H1 (cell line): Measurements from ENCODE around the gene ANAPC7. TPM values are rescaled to one million over a fixed set of nuclear protein-coding genes. Genes with fewer than 3 reads are reported as not detected.

ENCODE experiments used
- CTCF ChIA-PET: fragments of 300-600 bp; sonication (Branson Sonifier 250); formaldehyde crosslinking; loops from one replicate; lab custom pipeline; 2021; ENCODE audit not compliant: partially characterized antibody; lab: Charles Lee
- POLR2A ChIA-PET: fragments of 300-600 bp; sonication (Branson Sonifier 250); formaldehyde crosslinking; loops from one replicate; lab custom pipeline; 2021; ENCODE audit warnings: inconsistent platforms; ENCODE audit not compliant: partially characterized antibody; lab: Charles Lee
- DNase-seq, 2 experiments: peaks; one replicate each; pipeline versions ENCODE4 v3.0.0 to v3.0.0-alpha.2; 2010 to 2022; ENCODE audit warnings: low spot score in 2 of 2, low read depth in 1 of 2, mixed read lengths in 1 of 2
- FAIRE-seq: peaks from 2 replicates; lab custom pipeline; 2011; peaks lifted over from hg19 to GRCh38; lab: Jason Lieb, UNC
- H2AFZ ChIP-seq: 2 replicates; pipeline ENCODE4 v1.8.1; 2012; ENCODE audit warnings: low read length, inconsistent platforms
- H2AK5ac ChIP-seq: 2 replicates; pipeline ENCODE4 v1.6.1; 2013; ENCODE audit warnings: low read depth, low read length
- H2BK120ac ChIP-seq: replicated peaks from 2 replicates; pipeline ENCODE3; 2013; ENCODE audit warnings: low read depth, low read length, inconsistent platforms
- H2BK12ac ChIP-seq: 2 replicates; pipeline ENCODE4 v1.6.1; 2013; ENCODE audit warnings: low read depth, low read length
- H2BK15ac ChIP-seq: 2 replicates; pipeline ENCODE4 v1.6.1; 2013; ENCODE audit warnings: low read length
- H2BK20ac ChIP-seq: 2 replicates; pipeline ENCODE4 v1.6.1; 2013; ENCODE audit warnings: low read length
- H2BK5ac ChIP-seq: 2 replicates; pipeline ENCODE4 v1.6.1; 2013; ENCODE audit warnings: low read depth, low read length
- H3K14ac ChIP-seq: 2 replicates; pipeline ENCODE4 v1.6.1; 2013; ENCODE audit warnings: inconsistent platforms; ENCODE audit not compliant: insufficient read length
- H3K18ac ChIP-seq: 2 replicates; pipeline ENCODE4 v1.6.1; 2013; ENCODE audit warnings: low read length; ENCODE audit errors: extremely low read depth
- H3K23ac ChIP-seq: 2 replicates; pipeline ENCODE4 v1.6.1; 2013; ENCODE audit warnings: inconsistent platforms; ENCODE audit not compliant: insufficient read length
- H3K23me2 ChIP-seq: 2 replicates; pipeline ENCODE4 v1.6.1; 2013; ENCODE audit warnings: low read depth, low read length
- H3K27ac ChIP-seq: 2 replicates; pipeline ENCODE4 v1.6.1; 2011; ENCODE audit warnings: low read depth, low read length, inconsistent platforms
- H3K27me3 ChIP-seq, 4 experiments: replicated peaks in 1 of 4; 1 replicate in 1 of 4; 2 replicates in 3 of 4; pipeline versions ENCODE4 v1.6.1 to v1.8.1; 2011 to 2013; ENCODE audit warnings: low read length in 3 of 4, mild to moderate bottlenecking in 3 of 4, inconsistent platforms in 2 of 4, mixed read lengths in 2 of 4, moderate library complexity in 1 of 4; ENCODE audit not compliant: control insufficient read depth in 3 of 4, insufficient read depth in 3 of 4; ENCODE audit errors: extremely low read depth in 1 of 4
- H3K36me3 ChIP-seq, 4 experiments: 2 replicates each; pipeline versions ENCODE4 v1.6.1 to v1.8.1; 2011 to 2013; ENCODE audit warnings: mild to moderate bottlenecking in 4 of 4, low read length in 3 of 4, moderate library complexity in 2 of 4, control low read depth in 1 of 4, inconsistent platforms in 1 of 4; ENCODE audit not compliant: insufficient read depth in 4 of 4, control insufficient read depth in 2 of 4
- H3K4ac ChIP-seq: replicated peaks from 2 replicates; pipeline ENCODE3; 2013; ENCODE audit warnings: low read length, low read depth, mixed read lengths, inconsistent platforms; ENCODE audit not compliant: insufficient read length
- H3K4me1 ChIP-seq, 4 experiments: replicated peaks in 1 of 4; 1 replicate in 1 of 4; 2 replicates in 3 of 4; pipeline versions ENCODE4 v1.6.1 to v1.8.1; 2011 to 2013; ENCODE audit warnings: low read length in 3 of 4, inconsistent platforms in 2 of 4, mixed read lengths in 1 of 4; ENCODE audit not compliant: insufficient read depth in 4 of 4, control insufficient read depth in 3 of 4
- H3K4me2 ChIP-seq, 2 experiments: 2 replicates each; pipeline versions ENCODE4 v1.6.1 to v1.8.1; 2011 to 2013; ENCODE audit warnings: low read depth in 2 of 2, low read length in 2 of 2, control low read depth in 1 of 2, inconsistent platforms in 1 of 2, mild to moderate bottlenecking in 1 of 2; ENCODE audit not compliant: insufficient read depth in 1 of 2
- H3K4me3 ChIP-seq, 4 experiments: fragments of 200-600, 300-600 bp in 1 of 4; sonication (generic), shearing (Covaris generic), sonication (Bioruptor Twin) in 1 of 4; 2 replicates each; pipeline versions ENCODE4 v1.5.1 to v1.8.1; 2011 to 2016; ENCODE audit warnings: low read length in 4 of 4, low read depth in 3 of 4, control low read depth in 2 of 4, inconsistent platforms in 2 of 4, mild to moderate bottlenecking in 2 of 4, mixed read lengths in 1 of 4, moderate library complexity in 1 of 4; ENCODE audit not compliant: insufficient read depth in 2 of 4; ENCODE audit errors: extremely low read depth in 1 of 4
- H3K56ac ChIP-seq: replicated peaks from 2 replicates; pipeline ENCODE3; 2013; ENCODE audit warnings: low read depth, mild to moderate bottlenecking, mixed read lengths, low read length, inconsistent platforms; ENCODE audit not compliant: insufficient read length
- H3K79me1 ChIP-seq: 2 replicates; pipeline ENCODE4 v1.6.1; 2013; ENCODE audit warnings: low read depth, low read length, control low read depth
- H3K79me2 ChIP-seq, 2 experiments: 2 replicates each; pipeline versions ENCODE4 v1.6.1 to v1.8.1; 2012 to 2013; ENCODE audit warnings: low read length in 2 of 2, mild to moderate bottlenecking in 2 of 2, inconsistent platforms in 1 of 2; ENCODE audit not compliant: insufficient read depth in 2 of 2, control insufficient read depth in 1 of 2
- H3K9ac ChIP-seq, 4 experiments: replicated peaks in 1 of 4; 1 replicate in 1 of 4; 2 replicates in 3 of 4; pipeline versions ENCODE4 v1.6.1 to v1.8.1; 2011 to 2013; ENCODE audit warnings: low read depth in 3 of 4, low read length in 3 of 4, control low read depth in 2 of 4, mild to moderate bottlenecking in 2 of 4, moderate library complexity in 2 of 4, inconsistent platforms in 1 of 4; ENCODE audit errors: extremely low read depth in 1 of 4
- H3K9me3 ChIP-seq, 2 experiments: 2 replicates each; pipeline versions ENCODE4 v1.6.1 to v1.8.1; 2012 to 2013; ENCODE audit warnings: mild to moderate bottlenecking in 2 of 2, moderate library complexity in 2 of 2, control low read depth in 1 of 2, inconsistent platforms in 1 of 2, low read depth in 1 of 2, low read length in 1 of 2, mixed read lengths in 1 of 2; ENCODE audit not compliant: insufficient read depth in 2 of 2
- H4K20me1 ChIP-seq, 2 experiments: replicated peaks in 1 of 2; 2 replicates each; pipeline versions ENCODE3 to v1.8.1; 2011 to 2013; ENCODE audit warnings: inconsistent platforms in 2 of 2, low read length in 2 of 2, mild to moderate bottlenecking in 1 of 2; ENCODE audit not compliant: insufficient read depth in 2 of 2, control insufficient read depth in 1 of 2
- H4K5ac ChIP-seq: 2 replicates; pipeline ENCODE4 v1.6.1; 2013; ENCODE audit warnings: low read length, low read depth, mixed read lengths, inconsistent platforms; ENCODE audit not compliant: insufficient read length
- H4K8ac ChIP-seq: 2 replicates; pipeline ENCODE4 v1.8.0; 2013; ENCODE audit warnings: mild to moderate bottlenecking, moderate library complexity, low read length, inconsistent platforms; ENCODE audit not compliant: insufficient read depth; ENCODE audit errors: extremely low read depth
- H4K91ac ChIP-seq: replicated peaks from 2 replicates; pipeline ENCODE3; 2013; ENCODE audit warnings: low read length, mixed read lengths, inconsistent platforms; ENCODE audit not compliant: insufficient read length
- CTCF ChIP-seq, 3 experiments: IDR thresholded peaks; 1 replicate in 2 of 3; 2 replicates in 1 of 3; pipeline versions ENCODE4 v1.5.1 to v1.6.1; 2011; ENCODE audit warnings: low read length in 3 of 3, mild to moderate bottlenecking in 3 of 3, inconsistent platforms in 2 of 3, low read depth in 1 of 3, moderate library complexity in 1 of 3; ENCODE audit not compliant: insufficient read depth in 1 of 3; ENCODE audit errors: control extremely low read depth in 1 of 3
- EGR1 ChIP-seq: IDR thresholded peaks from 2 replicates; pipeline ENCODE4 v1.6.1; 2011; ENCODE audit warnings: low read depth, low read length, borderline replicate concordance
- FOSL1 ChIP-seq: IDR thresholded peaks from 2 replicates; pipeline ENCODE4 v1.6.1; 2011; ENCODE audit warnings: mild to moderate bottlenecking, low read depth, low read length, moderate library complexity; ENCODE audit not compliant: insufficient read depth
- HDAC2 ChIP-seq, 2 experiments: fragments of 300-600 bp in 1 of 2; sonication (generic) in 1 of 2; IDR thresholded peaks; 2 replicates each; pipeline ENCODE4 v1.6.1; 2011 to 2012; ENCODE audit warnings: low read depth in 2 of 2, low read length in 2 of 2, mild to moderate bottlenecking in 2 of 2, moderate library complexity in 2 of 2, borderline replicate concordance in 1 of 2, inconsistent platforms in 1 of 2
- KDM1A ChIP-seq: fragments of 200-600, 300-600 bp; sonication (generic); IDR thresholded peaks from 2 replicates; pipeline ENCODE4 v1.7.1; 2016; ENCODE audit warnings: mild to moderate bottlenecking, low read length, borderline replicate concordance
- NRF1 ChIP-seq: IDR thresholded peaks from 2 replicates; pipeline ENCODE4 v1.6.1; 2011; ENCODE audit warnings: mild to moderate bottlenecking, low read depth, low read length, improper control_type of control experiment
- POLR2A ChIP-seq, 2 experiments: IDR thresholded peaks; 1 replicate in 1 of 2; 2 replicates in 1 of 2; pipeline ENCODE4 v1.6.1; 2011; ENCODE audit warnings: low read depth in 2 of 2, low read length in 2 of 2, mild to moderate bottlenecking in 2 of 2; ENCODE audit errors: control extremely low read depth in 1 of 2
- SP2 ChIP-seq: IDR thresholded peaks from 2 replicates; pipeline ENCODE4 v1.6.1; 2012; ENCODE audit warnings: mild to moderate bottlenecking, low read length, inconsistent platforms
- SUZ12 ChIP-seq: fragments of 200-600 bp; sonication (generic); IDR thresholded peaks from 2 replicates; pipeline ENCODE4 v1.6.1; 2012; ENCODE audit warnings: mild to moderate bottlenecking, inconsistent platforms, low read length, moderate library complexity, mixed read lengths
- WGBS, 2 experiments: shearing (Covaris generic) in 1 of 2; methylation state at CpG; one replicate each; pipeline versions ENCODE4 v1.1.6 to v1.1.7; 2013 to 2015; ENCODE audit warnings: low lambda C conversion rate in 2 of 2, mixed read lengths in 2 of 2, inconsistent platforms in 1 of 2, low coverage in 1 of 2, missing lambda C conversion rate in 1 of 2; ENCODE audit not compliant: insufficient replicate concordance in 2 of 2, insufficient coverage in 1 of 2, insufficient read length in 1 of 2; ENCODE audit errors: extremely low coverage in 1 of 2, missing lambda C conversion rate in 1 of 2; 5-methylcytosine and 5-hydroxymethylcytosine counted together
- polyA plus RNA-seq, 7 experiments: library from polyadenylated mRNA; depleted of rRNA in 3 of 7; stranded (reverse) in 5 of 7; unstranded in 2 of 7; fragments of >200 nt in 5 of 7; fragments of 200-250 nt in 2 of 7; gene quantifications; 1 replicate in 5 of 7; 2 replicates in 1 of 7; 4 replicates in 1 of 7; pipeline versions ENCODE4 v1.2.1 to v1.2.3, GENCODE V29; 2011 to 2013; ENCODE audit warnings: missing spikeins in 2 of 7, mixed read lengths in 2 of 7
- total RNA-seq: library from RNA; stranded (reverse); fragmentation: NEBNext Ultra II Directional; extraction: Animal tissue kit (Norgen Biotek cat#: 25700); gene quantifications from 2 replicates; pipeline ENCODE4 v1.2.1, GENCODE V29; 2021

The ANAPC7 gene
- total and polyA plus RNA-seq, 2 of the 8 experiments (the other 6 are each of a cell fraction or from before 2014, with no cell fraction given) = 72.8 to 105 TPM

DNA sequence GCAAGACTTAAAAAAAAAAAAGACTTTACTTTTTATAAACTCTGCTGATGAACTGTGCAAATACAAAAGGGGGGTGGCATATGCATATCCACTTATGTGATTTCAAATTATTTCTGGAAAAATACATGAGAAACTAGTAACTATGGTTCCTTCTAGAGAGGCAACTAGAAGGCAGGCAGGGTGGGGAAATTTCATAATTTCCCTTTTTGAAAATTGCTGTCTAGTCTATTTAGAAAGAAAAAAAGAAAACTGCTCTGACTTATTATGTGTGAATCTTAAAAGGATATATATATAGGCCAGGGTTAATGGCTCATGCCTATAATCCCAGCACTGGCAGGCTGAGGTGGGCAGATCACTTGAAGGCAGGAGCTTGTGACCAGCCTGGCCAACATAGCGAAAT, 42.3 kb downstream of the ANAPC7 start:
- Histone ChIP-seq H3K36me3 (no peaks in the 10 kb centered on the region), H3K9me3 (no peaks in the 10 kb centered on the region), H3K4me1 (no peaks in the 10 kb centered on the region), H3K56ac (no peak overlapping the region), H3K4me3 (no peak overlapping the region), H3K27ac (no peak overlapping the region), H2BK5ac (no peak overlapping the region), H3K27me3 (no peaks in the 10 kb centered on the region), H4K20me1 (no peaks in the 10 kb centered on the region), H2AFZ (no peak overlapping the region), H4K8ac (no peak overlapping the region), H3K23me2 (no peaks in the 10 kb centered on the region), H3K4ac (no peak overlapping the region), H3K79me2 (no peaks in the 10 kb centered on the region), H2BK12ac (no peak overlapping the region), H4K91ac (no peak overlapping the region), H3K18ac (no peak overlapping the region), H3K14ac (no peak overlapping the region), H3K9ac (no peak overlapping the region), H2AK5ac (no peak overlapping the region), H3K4me2 (no peak overlapping the region), H3K23ac (no peak overlapping the region), H2BK120ac (no peak overlapping the region), H4K5ac (no peak overlapping the region), H2BK20ac (no peak overlapping the region), H2BK15ac (no peak overlapping the region), H3K79me1 (no peaks in the 10 kb centered on the region)
- DNase-seq (no peak), FAIRE-seq (no peak)
- 85% methylated on average over 1 of the region's 1 CpG; no CpG with 5 or more reads in 1 of the 2 experiments for WGBS, 2 experiments
- CTCF ChIA-PET = interaction anchor here (0.5 kb wide), 1 partner anchor 228 kb away, joined by 3 read pairs; no protein-coding TSS in a partner anchor
- POLR2A ChIA-PET = interaction anchor here (0.7 to 2.3 kb wide), 4 partner anchors 9 to 260 kb away, joined by 3 to 12 read pairs (median 4); no protein-coding TSS in a partner anchor
- TF ChIP-seq HDAC2 (IDR thresholded peaks at IDR 0.05; ENCODE audit: borderline replicate concordance in 1 of 2, low read depth in 2 of 2, low read length in 2 of 2) = no peak
- TF ChIP-seq NRF1 = no peak
- TF ChIP-seq FOSL1 = no peak
- TF ChIP-seq EGR1 = no peak
- TF ChIP-seq KDM1A = no peak
- TF ChIP-seq POLR2A (IDR thresholded peaks at IDR 0.05; ENCODE audit: control extremely low read depth in 1 of 2, low read depth in 2 of 2, low read length in 2 of 2) = no peak
- TF ChIP-seq CTCF (IDR thresholded peaks at IDR 0.05; ENCODE audit: control extremely low read depth in 1 of 3, insufficient read depth in 1 of 3, low read depth in 1 of 3, low read length in 3 of 3) = no peak
- TF ChIP-seq SUZ12 = no peak
- no peak for TF ChIP-seq SP2
